A549 (cell line): ENCODE measurements around the gene FAM180A.

Experiments used
- BHLHE40 ChIP-seq: IDR thresholded peaks from 2 replicates; pipeline ENCODE4 v1.6.1; 2012; ENCODE audit warnings: low read depth, low read length, inconsistent platforms
- CEBPB ChIP-seq, 2 experiments: fragments of >200 bp in 1 of 2; sonication (Bioruptor Twin) in 1 of 2; formaldehyde crosslinking in 1 of 2; IDR thresholded peaks; 2 replicates each; pipeline ENCODE4 v1.6.1; 2012 to 2016
- EP300 ChIP-seq, 2 experiments: fragments of >200 bp; sonication (Bioruptor Twin); formaldehyde crosslinking; IDR thresholded peaks; 2 replicates in 1 of 2; 3 replicates in 1 of 2; pipeline ENCODE4 v1.6.1; 2016 to 2017
- KDM1A ChIP-seq: fragments of 200-600 bp; sonication (generic); IDR thresholded peaks from 2 replicates; pipeline ENCODE4 v1.6.1; 2016; ENCODE audit warnings: low read depth, mild to moderate bottlenecking
- KDM5A ChIP-seq: fragments of 200-600 bp; sonication (generic); IDR thresholded peaks from 2 replicates; pipeline ENCODE4 v1.6.1; 2016; ENCODE audit warnings: antibody characterized with exemption, mild to moderate bottlenecking
- MYC ChIP-seq: IDR thresholded peaks from 2 replicates; pipeline ENCODE4 v1.6.1; 2012; ENCODE audit warnings: mild to moderate bottlenecking, inconsistent platforms, low read length, improper control_type of control experiment, borderline replicate concordance
- POLR2A ChIP-seq: IDR thresholded peaks from 2 replicates; pipeline ENCODE4 v1.6.1; 2012; ENCODE audit warnings: mild to moderate bottlenecking, low read length
- RAD21 ChIP-seq, 2 experiments: fragments of >200 bp in 1 of 2; sonication (Bioruptor Twin) in 1 of 2; formaldehyde crosslinking in 1 of 2; IDR thresholded peaks in 1 of 2; conservative IDR thresholded peaks in 1 of 2; 2 replicates in 1 of 2; 3 replicates in 1 of 2; pipeline ENCODE4 v1.6.1; 2012 to 2018; ENCODE audit warnings: inconsistent platforms in 1 of 2
- RFX5 ChIP-seq: fragments of 450-650 bp; IDR thresholded peaks from 2 replicates; pipeline ENCODE4 v1.7.1; 2014; ENCODE audit warnings: antibody characterized with exemption, mild to moderate bottlenecking, moderate library complexity
- TF ChIP-seq, protein P1 (sequence below): fragments of >200 bp; sonication (Bioruptor Twin); formaldehyde crosslinking; IDR thresholded peaks from 3 replicates; pipeline ENCODE4 v1.5.1; 2016
- TF ChIP-seq, protein P2 (sequence below): IDR thresholded peaks from 2 replicates; pipeline ENCODE4 v1.6.1; 2012; ENCODE audit warnings: low read depth, borderline replicate concordance
- TF ChIP-seq, protein P3 (sequence below): fragments of 150-350 bp; IDR thresholded peaks from 2 replicates; pipeline ENCODE4 v1.6.1; 2014; ENCODE audit warnings: low read depth, mild to moderate bottlenecking, low read length
- TF ChIP-seq, protein P4 (sequence below): fragments of 200-600 bp; sonication (generic); IDR thresholded peaks from 2 replicates; pipeline ENCODE4 v1.6.1; 2016; ENCODE audit warnings: antibody characterized with exemption, mild to moderate bottlenecking, moderate library complexity

DNA sequence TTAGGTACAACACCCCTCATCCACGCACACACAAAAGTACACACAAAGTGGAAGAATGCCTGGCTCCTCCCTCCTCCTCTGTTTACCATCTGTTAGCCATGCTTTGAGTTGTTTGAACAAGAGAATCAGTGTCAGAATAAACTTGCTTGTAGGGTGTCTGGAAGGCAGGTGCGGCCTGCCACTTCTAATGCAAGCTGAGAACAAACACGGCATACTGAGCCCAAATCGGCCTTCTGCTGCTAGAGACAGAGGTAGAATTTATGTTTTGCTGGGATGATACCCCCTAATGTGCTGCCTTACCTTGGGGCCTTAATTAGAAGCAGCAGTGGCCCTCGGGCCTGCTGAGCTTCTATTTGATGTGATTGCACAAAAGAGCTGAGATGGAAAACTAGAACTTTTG, 24.9 kb upstream of the FAM180A start:
- TF ChIP-seq BHLHE40 (no peak), CEBPB (IDR thresholded peaks at IDR 0.05) (no peak), POLR2A (no peak), RAD21 (conservative IDR thresholded peaks at IDR 0.05 in 1 of 2, IDR thresholded peaks at IDR 0.05 in 1 of 2) (no peak), KDM5A (no peak), RFX5 (no peak), MYC (no peak), KDM1A (no peak), EP300 (IDR thresholded peaks at IDR 0.05) (no peak)
- TF ChIP-seq, protein P1, sequence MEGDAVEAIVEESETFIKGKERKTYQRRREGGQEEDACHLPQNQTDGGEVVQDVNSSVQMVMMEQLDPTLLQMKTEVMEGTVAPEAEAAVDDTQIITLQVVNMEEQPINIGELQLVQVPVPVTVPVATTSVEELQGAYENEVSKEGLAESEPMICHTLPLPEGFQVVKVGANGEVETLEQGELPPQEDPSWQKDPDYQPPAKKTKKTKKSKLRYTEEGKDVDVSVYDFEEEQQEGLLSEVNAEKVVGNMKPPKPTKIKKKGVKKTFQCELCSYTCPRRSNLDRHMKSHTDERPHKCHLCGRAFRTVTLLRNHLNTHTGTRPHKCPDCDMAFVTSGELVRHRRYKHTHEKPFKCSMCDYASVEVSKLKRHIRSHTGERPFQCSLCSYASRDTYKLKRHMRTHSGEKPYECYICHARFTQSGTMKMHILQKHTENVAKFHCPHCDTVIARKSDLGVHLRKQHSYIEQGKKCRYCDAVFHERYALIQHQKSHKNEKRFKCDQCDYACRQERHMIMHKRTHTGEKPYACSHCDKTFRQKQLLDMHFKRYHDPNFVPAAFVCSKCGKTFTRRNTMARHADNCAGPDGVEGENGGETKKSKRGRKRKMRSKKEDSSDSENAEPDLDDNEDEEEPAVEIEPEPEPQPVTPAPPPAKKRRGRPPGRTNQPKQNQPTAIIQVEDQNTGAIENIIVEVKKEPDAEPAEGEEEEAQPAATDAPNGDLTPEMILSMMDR = no peak
- TF ChIP-seq, protein P2, sequence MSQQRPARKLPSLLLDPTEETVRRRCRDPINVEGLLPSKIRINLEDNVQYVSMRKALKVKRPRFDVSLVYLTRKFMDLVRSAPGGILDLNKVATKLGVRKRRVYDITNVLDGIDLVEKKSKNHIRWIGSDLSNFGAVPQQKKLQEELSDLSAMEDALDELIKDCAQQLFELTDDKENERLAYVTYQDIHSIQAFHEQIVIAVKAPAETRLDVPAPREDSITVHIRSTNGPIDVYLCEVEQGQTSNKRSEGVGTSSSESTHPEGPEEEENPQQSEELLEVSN = no peak
- TF ChIP-seq, protein P3, sequence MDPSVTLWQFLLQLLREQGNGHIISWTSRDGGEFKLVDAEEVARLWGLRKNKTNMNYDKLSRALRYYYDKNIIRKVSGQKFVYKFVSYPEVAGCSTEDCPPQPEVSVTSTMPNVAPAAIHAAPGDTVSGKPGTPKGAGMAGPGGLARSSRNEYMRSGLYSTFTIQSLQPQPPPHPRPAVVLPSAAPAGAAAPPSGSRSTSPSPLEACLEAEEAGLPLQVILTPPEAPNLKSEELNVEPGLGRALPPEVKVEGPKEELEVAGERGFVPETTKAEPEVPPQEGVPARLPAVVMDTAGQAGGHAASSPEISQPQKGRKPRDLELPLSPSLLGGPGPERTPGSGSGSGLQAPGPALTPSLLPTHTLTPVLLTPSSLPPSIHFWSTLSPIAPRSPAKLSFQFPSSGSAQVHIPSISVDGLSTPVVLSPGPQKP = no peak
- TF ChIP-seq, protein P4, sequence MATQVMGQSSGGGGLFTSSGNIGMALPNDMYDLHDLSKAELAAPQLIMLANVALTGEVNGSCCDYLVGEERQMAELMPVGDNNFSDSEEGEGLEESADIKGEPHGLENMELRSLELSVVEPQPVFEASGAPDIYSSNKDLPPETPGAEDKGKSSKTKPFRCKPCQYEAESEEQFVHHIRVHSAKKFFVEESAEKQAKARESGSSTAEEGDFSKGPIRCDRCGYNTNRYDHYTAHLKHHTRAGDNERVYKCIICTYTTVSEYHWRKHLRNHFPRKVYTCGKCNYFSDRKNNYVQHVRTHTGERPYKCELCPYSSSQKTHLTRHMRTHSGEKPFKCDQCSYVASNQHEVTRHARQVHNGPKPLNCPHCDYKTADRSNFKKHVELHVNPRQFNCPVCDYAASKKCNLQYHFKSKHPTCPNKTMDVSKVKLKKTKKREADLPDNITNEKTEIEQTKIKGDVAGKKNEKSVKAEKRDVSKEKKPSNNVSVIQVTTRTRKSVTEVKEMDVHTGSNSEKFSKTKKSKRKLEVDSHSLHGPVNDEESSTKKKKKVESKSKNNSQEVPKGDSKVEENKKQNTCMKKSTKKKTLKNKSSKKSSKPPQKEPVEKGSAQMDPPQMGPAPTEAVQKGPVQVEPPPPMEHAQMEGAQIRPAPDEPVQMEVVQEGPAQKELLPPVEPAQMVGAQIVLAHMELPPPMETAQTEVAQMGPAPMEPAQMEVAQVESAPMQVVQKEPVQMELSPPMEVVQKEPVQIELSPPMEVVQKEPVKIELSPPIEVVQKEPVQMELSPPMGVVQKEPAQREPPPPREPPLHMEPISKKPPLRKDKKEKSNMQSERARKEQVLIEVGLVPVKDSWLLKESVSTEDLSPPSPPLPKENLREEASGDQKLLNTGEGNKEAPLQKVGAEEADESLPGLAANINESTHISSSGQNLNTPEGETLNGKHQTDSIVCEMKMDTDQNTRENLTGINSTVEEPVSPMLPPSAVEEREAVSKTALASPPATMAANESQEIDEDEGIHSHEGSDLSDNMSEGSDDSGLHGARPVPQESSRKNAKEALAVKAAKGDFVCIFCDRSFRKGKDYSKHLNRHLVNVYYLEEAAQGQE = no peak
